ENCODE results near the gene AFF2.

- no peak for TF ChIP-seq POLR2A (IDR thresholded peaks at IDR 0.05)
- TF ChIP-seq CTCF (IDR thresholded peaks at IDR 0.05) = no peak
Observed at GRCh38 chrX:148871422-148872160, 371.2 kb downstream of the AFF2 start.

All from uterus (tissue), 2 donors.